Pancreas (tissue), 10 donors: Measurements from ENCODE around the gene HNRNPA1. TPM values are rescaled to one million over a fixed set of nuclear protein-coding genes. Genes with fewer than 3 reads are reported as not detected.

Experiments
- ATAC-seq, 4 donors: fragments of 200-7000 bp; cut with Tn5 transposase; one replicate each; pipeline versions ENCODE4 v1.8.0 to v1.9.1; 2020; ENCODE audit warnings: mild to moderate bottlenecking in 4 of 4, moderate library complexity in 4 of 4
- DNase-seq, 6 donors: peaks; one replicate each; pipeline ENCODE4 v3.0.0-alpha.2; 2020
- FAIRE-seq: peaks from 2 replicates; lab custom pipeline; 2012; peaks lifted over from hg19 to GRCh38; lab: Jason Lieb, UNC
- H3K27ac ChIP-seq, 4 donors: fragments of 200-600 bp; sonication (generic); 1 replicate in 3 of 4; 2 replicates in 1 of 4; pipeline versions ENCODE4 v1.5.0 to v1.8.0; 2020
- H3K27me3 ChIP-seq, 4 donors: fragments of 200-600 bp; one replicate each; pipeline ENCODE4 v1.8.0; 2021
- H3K36me3 ChIP-seq, 3 donors: fragments of 200-600 bp; sonication (generic) in 1 of 3; one replicate each; pipeline versions ENCODE4 v1.5.0 to v1.8.0; 2020 to 2021
- H3K4me1 ChIP-seq, 3 donors: fragments of 200-600 bp; one replicate each; pipeline ENCODE4 v1.8.0; 2021
- H3K4me3 ChIP-seq, 4 donors: fragments of 200-600 bp; sonication (generic) in 2 of 4; one replicate each; pipeline versions ENCODE4 v1.5.0 to v1.8.0; 2020 to 2021
- H3K9me3 ChIP-seq, 4 donors: fragments of 200-600 bp; one replicate each; pipeline ENCODE4 v1.8.0; 2021
- WGBS, 2 donors: extraction: QIAGEN DNeasy Blood & Tissue Kit; methylation state at CpG; one replicate each; pipeline ENCODE4 v1.1.7; 2013; 5-methylcytosine and 5-hydroxymethylcytosine counted together
- intact Hi-C, 3 donors: fragments of 100-400 bp; cut with DNase I; formaldehyde crosslinking; loops; one replicate each; pipeline versions ENCODE4 v1.11.1 to v1.14.2; 2022
- polyA plus RNA-seq, 2 donors: library from polyadenylated mRNA; stranded (reverse); fragments of 200-250 nt; gene quantifications; one replicate each; pipeline ENCODE4 v1.2.3, GENCODE V29; 2013
- total RNA-seq, 6 donors: library from RNA; stranded (reverse); fragmentation: NEBNext Ultra II Directional in 4 of 6; extraction: Animal tissue kit (Norgen Biotek cat#: 25700) in 4 of 6; gene quantifications; one replicate each; pipeline versions ENCODE4 v1.2.1 to v1.2.4, GENCODE V29; 2021 to 2023
- TF ChIP-seq, protein P1 (sequence below), 4 donors: fragments of 200-600 bp; sonication (generic) in 3 of 4; IDR thresholded peaks; one replicate each; pipeline versions ENCODE4 v1.5.0 to v1.8.0; 2021; ENCODE audit warnings: antibody characterized with exemption in 4 of 4
- donor health status: healthy with polysubstance abuse.
- donor health status: DM: no; HTN: no; CAD: no; lungs with moderate emphysema.
- donor health status: DM: no; HTN: no; CAD: no.
- donor health status: control.
- donor health status: control.
- donor health status: Bipolar disorder and iron deficiency.
- donor health status: DM: yes; HTN: yes; CAD: no.
- donor health status: DM: no; HTN: no; CAD: no.
- donor health status: DM: no; HTN: no; CAD: no.
- donor health status: DM: yes; HTN: yes; CAD: no.

HNRNPA1 gene
- total and polyA plus RNA-seq, 8 donors = 266 to 784 (median 527) TPM

- no peak overlapping the region for H3K4me3 ChIP-seq
- intact Hi-C loops = no loop called here
- TF ChIP-seq, protein P1, sequence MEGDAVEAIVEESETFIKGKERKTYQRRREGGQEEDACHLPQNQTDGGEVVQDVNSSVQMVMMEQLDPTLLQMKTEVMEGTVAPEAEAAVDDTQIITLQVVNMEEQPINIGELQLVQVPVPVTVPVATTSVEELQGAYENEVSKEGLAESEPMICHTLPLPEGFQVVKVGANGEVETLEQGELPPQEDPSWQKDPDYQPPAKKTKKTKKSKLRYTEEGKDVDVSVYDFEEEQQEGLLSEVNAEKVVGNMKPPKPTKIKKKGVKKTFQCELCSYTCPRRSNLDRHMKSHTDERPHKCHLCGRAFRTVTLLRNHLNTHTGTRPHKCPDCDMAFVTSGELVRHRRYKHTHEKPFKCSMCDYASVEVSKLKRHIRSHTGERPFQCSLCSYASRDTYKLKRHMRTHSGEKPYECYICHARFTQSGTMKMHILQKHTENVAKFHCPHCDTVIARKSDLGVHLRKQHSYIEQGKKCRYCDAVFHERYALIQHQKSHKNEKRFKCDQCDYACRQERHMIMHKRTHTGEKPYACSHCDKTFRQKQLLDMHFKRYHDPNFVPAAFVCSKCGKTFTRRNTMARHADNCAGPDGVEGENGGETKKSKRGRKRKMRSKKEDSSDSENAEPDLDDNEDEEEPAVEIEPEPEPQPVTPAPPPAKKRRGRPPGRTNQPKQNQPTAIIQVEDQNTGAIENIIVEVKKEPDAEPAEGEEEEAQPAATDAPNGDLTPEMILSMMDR (IDR thresholded peaks at IDR 0.05) = no peak
- no peaks in the 10 kb centered on the region for H3K27me3 ChIP-seq
- peaks cover 0 to 43% (median 2%) of the 10 kb centered on the region in 3 donors for H3K36me3 ChIP-seq
- no peaks in the 10 kb centered on the region for H3K4me1 ChIP-seq
- no peak overlapping the region for H3K27ac ChIP-seq
- FAIRE-seq (no peak), DNase-seq (no peak), ATAC-seq (no peak)
- 63 to 66% methylated on average over 2 of the region's 2 CpGs for WGBS, 2 donors
- no peaks in the 10 kb centered on the region for H3K9me3 ChIP-seq
Measured at GRCh38 chr12:54240129-54240528, 40.4 kb upstream of the HNRNPA1 start.

DNA sequence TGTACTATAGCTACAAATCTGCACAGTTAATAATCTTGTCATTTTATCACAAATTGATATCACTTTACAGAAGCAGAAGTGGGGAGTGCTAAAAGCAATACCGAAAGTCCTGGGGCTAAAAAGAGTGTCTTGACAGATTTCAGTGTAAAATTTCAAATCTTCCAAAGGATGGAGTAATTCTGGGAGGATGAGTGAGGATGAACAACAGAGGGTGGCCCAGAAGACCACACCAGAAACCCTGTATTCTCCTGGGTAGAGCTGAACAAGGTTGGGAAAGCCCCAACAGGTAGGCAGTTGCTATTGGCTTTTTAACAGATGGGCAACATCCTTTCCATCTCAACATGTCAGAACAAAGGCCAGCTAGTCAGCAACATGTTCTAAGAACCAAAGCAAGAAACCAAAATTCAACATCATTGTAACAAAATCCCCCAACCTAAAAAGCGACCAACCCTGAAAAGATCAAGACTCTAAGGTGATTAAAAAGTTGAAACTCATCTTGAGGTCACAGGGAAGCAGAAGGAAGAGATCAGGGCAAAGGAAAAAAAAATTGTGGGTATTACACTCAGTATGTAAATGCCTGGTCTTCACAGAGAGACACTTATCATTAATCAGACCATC, 39.4 kb upstream of the HNRNPA1 start:
- no peak overlapping the region for H3K4me3 ChIP-seq
- intact Hi-C loops = no loop called here
- no peak for FAIRE-seq
- no peaks in the 10 kb centered on the region for H3K9me3 ChIP-seq
- TF ChIP-seq, protein P1 (IDR thresholded peaks at IDR 0.05) = no peak
- peaks cover 0 to 45% (median 2%) of the 10 kb centered on the region in 3 donors for H3K36me3 ChIP-seq
- WGBS, 2 donors = 92 to 94% methylated on average over 2 of the region's 2 CpGs
- H3K4me1 ChIP-seq = no peaks in the 10 kb centered on the region
- no peak for DNase-seq
- no peaks in the 10 kb centered on the region for H3K27me3 ChIP-seq
- H3K27ac ChIP-seq = no peak overlapping the region
- ATAC-seq = no peak

DNA sequence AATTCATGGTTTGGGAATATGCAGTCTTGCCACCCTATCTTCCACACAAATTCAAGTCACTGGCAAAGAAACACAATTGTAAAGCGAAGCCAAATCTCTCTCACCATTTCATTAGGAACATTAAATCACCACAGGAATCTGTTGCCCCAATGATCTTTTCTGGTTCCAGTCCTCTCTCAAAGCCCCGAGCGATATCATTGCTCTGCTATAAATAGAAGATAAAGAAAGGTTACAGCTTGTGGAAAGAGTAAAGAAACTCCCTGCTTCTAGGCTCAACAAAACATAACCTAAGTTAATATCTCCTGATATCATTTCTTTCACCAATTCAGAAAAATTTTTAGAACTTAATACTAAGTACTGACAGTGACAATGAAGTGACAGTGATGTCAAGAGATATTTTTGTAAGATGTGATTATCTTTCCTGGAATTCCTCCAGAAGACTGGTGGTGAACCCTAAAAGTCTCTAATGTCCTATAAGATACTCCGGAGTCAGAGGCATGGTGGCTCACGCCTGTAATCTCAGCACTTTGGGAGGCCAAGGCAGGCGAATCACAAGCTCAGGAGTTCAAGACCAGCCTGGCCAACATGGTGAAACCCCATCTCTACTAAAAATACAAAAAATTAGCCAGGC, 34.4 kb upstream of the HNRNPA1 start:
- Histone ChIP-seq H3K9me3 (no peaks in the 10 kb centered on the region), H3K27me3 (no peaks in the 10 kb centered on the region), H3K4me1 (no peaks in the 10 kb centered on the region), H3K4me3 (no peak overlapping the region), H3K36me3 (peaks cover 0 to 35% (median 0%) of the 10 kb centered on the region in 3 donors), H3K27ac (no peak overlapping the region)
- ATAC-seq (no peak), FAIRE-seq (no peak), DNase-seq (no peak)
- WGBS, 2 donors = 83 to 85% methylated on average over 6 of the region's 6 CpGs
- intact Hi-C loops = no loop called here
- TF ChIP-seq, protein P1 (IDR thresholded peaks at IDR 0.05) = no peak

DNA sequence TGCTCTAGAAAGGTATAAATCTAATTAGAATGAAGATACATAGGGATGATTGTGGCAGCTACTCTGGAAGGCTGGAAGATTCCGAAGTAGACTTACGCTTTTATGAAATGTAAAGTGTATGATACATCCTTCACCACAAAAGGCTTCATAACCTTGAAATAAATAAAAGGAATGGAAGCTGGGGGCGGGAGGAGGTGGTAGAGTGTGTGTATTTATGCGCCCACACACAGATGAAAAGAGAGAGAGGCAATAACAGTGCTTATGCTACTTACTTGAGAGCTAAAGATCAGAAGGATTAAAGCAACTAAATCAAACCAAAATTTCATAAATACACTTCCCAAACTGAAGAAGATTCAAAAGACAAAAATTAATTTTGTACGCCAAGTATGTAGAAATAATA, 31.0 kb upstream of the HNRNPA1 start:
- intact Hi-C loops = no loop called here
- DNase-seq (no peak), ATAC-seq (no peak), FAIRE-seq (no peak)
- Histone ChIP-seq H3K4me3 (no peak overlapping the region), H3K36me3 (peaks cover 0 to 21% (median 0%) of the 10 kb centered on the region in 3 donors), H3K27me3 (no peaks in the 10 kb centered on the region), H3K4me1 (no peaks in the 10 kb centered on the region), H3K9me3 (no peaks in the 10 kb centered on the region), H3K27ac (no peak overlapping the region)
- 94 to 99% methylated on average over 5 of the region's 5 CpGs for WGBS, 2 donors
- TF ChIP-seq, protein P1 (IDR thresholded peaks at IDR 0.05) = no peak
